ENCODE data around the gene SCGB3A1.

GRCh38 chr5:180586204-180586603 is 5.1 kb downstream of the SCGB3A1 start:
- no peak for TF ChIP-seq CTCF (conservative IDR thresholded peaks at IDR 0.05; ENCODE audit: low read length)
- TF ChIP-seq EZH2phosphoT487 (IDR thresholded peaks at IDR 0.05; ENCODE audit: borderline replicate concordance), result no peak

Measured in Loucy (cell line).